ENCODE results near the gene ARL15. TPM values are rescaled to one million over a fixed set of nuclear protein-coding genes. Genes with fewer than 3 reads are reported as not detected.

Gene ARL15
- total and polyA plus RNA-seq, 9 of the 15 experiments (the other 6 are each of a cell fraction or from before 2014, with no cell fraction given), result 18.5 to 80.4 (median 57.0) TPM

DNA sequence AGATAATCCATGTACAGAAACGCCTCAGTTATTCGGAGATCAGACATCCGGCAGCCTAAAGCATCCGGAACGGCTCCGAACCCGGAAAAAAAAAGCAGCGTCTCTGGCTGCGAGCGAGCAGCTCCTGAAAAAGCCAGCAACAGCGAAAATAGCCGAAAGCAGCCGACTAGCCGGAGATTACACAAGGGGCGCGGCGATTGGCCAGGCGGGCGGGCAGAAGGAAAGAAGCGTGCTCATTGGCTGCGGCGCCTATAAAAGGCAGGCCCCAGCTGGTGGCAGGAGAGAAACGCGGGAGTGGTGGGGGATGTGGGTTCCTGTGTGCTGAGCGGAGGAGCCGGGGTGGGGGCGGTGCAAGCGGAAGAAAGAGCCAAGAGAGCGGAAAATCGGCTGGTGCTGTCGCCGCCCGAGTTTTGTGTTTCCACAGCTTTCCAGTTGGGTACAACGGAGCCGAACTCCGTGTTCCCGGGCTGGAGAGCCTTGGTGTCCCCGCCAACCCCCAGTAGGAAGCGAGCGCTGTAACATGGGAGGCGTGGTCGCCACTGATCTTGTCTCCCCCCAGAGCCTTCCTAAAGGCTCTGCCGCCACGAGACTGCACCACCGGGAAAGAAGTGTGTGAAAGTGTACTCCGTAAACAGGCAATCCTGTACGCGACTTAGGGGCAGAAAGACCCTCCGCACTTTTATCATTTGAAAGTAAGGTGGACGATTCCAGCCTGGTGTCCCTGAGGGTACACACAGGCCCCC is at the start of gene ARL15 (continued):
- peak; percentile 53 for TF ChIP-seq SAP30 (IDR thresholded peaks at IDR 0.05; ENCODE audit: borderline replicate concordance, insufficient read depth, low read depth, low read length, poor library complexity, severe bottlenecking)
- peak; percentile 82 for TF ChIP-seq ETV1 (tag; conservative IDR thresholded peaks at IDR 0.05; ENCODE audit: low read depth)
- peak; percentile 94 for TF ChIP-seq CHCHD3 (CRISPR knock-in tag; IDR thresholded peaks at IDR 0.05)
- no peak for TF ChIP-seq ZNF274 (IDR thresholded peaks at IDR 0.05; ENCODE audit: borderline replicate concordance, low read depth, low read length)
- TF ChIP-seq ESRRA (IDR thresholded peaks at IDR 0.05; ENCODE audit: borderline replicate concordance, low read depth), result no peak
- TF ChIP-seq ZNF140 (CRISPR knock-in tag; IDR thresholded peaks at IDR 0.05), result no peak
- TF ChIP-seq, protein P1, sequence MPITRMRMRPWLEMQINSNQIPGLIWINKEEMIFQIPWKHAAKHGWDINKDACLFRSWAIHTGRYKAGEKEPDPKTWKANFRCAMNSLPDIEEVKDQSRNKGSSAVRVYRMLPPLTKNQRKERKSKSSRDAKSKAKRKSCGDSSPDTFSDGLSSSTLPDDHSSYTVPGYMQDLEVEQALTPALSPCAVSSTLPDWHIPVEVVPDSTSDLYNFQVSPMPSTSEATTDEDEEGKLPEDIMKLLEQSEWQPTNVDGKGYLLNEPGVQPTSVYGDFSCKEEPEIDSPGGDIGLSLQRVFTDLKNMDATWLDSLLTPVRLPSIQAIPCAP (CRISPR knock-in tag; IDR thresholded peaks at IDR 0.05; ENCODE audit: borderline replicate concordance), result no peak
- no peak for TF ChIP-seq MEF2A (IDR thresholded peaks at IDR 0.05; ENCODE audit: control insufficient read depth, low read depth, low read length)
- TF ChIP-seq, protein P2, sequence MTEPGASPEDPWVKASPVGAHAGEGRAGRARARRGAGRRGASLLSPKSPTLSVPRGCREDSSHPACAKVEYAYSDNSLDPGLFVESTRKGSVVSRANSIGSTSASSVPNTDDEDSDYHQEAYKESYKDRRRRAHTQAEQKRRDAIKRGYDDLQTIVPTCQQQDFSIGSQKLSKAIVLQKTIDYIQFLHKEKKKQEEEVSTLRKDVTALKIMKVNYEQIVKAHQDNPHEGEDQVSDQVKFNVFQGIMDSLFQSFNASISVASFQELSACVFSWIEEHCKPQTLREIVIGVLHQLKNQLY (CRISPR knock-in tag; conservative IDR thresholded peaks at IDR 0.05), result peak in 1 of 2 experiments; percentile 91; a peak in 2 of 4 replicates
- TF ChIP-seq, protein P3, sequence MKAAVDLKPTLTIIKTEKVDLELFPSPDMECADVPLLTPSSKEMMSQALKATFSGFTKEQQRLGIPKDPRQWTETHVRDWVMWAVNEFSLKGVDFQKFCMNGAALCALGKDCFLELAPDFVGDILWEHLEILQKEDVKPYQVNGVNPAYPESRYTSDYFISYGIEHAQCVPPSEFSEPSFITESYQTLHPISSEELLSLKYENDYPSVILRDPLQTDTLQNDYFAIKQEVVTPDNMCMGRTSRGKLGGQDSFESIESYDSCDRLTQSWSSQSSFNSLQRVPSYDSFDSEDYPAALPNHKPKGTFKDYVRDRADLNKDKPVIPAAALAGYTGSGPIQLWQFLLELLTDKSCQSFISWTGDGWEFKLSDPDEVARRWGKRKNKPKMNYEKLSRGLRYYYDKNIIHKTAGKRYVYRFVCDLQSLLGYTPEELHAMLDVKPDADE (conservative IDR thresholded peaks at IDR 0.05; ENCODE audit: control insufficient read depth, low read depth, low read length), result peak; percentile 43; the same call in 1 of the 2 replicates
- TF ChIP-seq, protein P4, sequence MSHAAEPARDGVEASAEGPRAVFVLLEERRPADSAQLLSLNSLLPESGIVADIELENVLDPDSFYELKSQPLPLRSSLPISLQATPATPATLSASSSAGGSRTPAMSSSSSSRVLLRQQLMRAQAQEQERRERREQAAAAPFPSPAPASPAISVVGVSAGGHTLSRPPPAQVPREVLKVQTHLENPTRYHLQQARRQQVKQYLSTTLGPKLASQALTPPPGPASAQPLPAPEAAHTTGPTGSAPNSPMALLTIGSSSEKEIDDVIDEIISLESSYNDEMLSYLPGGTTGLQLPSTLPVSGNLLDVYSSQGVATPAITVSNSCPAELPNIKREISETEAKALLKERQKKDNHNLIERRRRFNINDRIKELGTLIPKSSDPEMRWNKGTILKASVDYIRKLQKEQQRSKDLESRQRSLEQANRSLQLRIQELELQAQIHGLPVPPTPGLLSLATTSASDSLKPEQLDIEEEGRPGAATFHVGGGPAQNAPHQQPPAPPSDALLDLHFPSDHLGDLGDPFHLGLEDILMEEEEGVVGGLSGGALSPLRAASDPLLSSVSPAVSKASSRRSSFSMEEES (CRISPR knock-in tag; IDR thresholded peaks at IDR 0.05), result peak; percentile 28; the same call in 1 of the 2 replicates
- peak; percentile 68 for TF ChIP-seq FIP1L1 (IDR thresholded peaks at IDR 0.05; ENCODE audit: low read depth, low read length, poor library complexity, severe bottlenecking)
- TF ChIP-seq ZNF764 (CRISPR knock-in tag; IDR thresholded peaks at IDR 0.05; ENCODE audit: low read depth), result no peak
- peak; percentile 78 for TF ChIP-seq NFIC (IDR thresholded peaks at IDR 0.05)
- TF ChIP-seq BHLHE40 (IDR thresholded peaks at IDR 0.05; ENCODE audit: low read length), result peak; percentile 9; the same call in 1 of the 2 replicates
- TF ChIP-seq EP300 (IDR thresholded peaks at IDR 0.05; ENCODE audit: low read length), result no peak
- TF ChIP-seq ARID2 (IDR thresholded peaks at IDR 0.05), result 0 out of 2 replicates have a peak, but pooled peaks have one; percentile 16
- TF ChIP-seq ZNF561 (CRISPR knock-in tag; conservative IDR thresholded peaks at IDR 0.05), result 0 out of 2 replicates have a peak, but pooled peaks have one; percentile 41
- TF ChIP-seq ZBTB7A (IDR thresholded peaks at IDR 0.05; ENCODE audit: borderline replicate concordance, control insufficient read depth, low read depth, low read length), result peak; percentile 52; the same call in 1 of the 2 replicates
- TF ChIP-seq ZNF311 (CRISPR knock-in tag; IDR thresholded peaks at IDR 0.05), result no peak
- TF ChIP-seq, protein P5, sequence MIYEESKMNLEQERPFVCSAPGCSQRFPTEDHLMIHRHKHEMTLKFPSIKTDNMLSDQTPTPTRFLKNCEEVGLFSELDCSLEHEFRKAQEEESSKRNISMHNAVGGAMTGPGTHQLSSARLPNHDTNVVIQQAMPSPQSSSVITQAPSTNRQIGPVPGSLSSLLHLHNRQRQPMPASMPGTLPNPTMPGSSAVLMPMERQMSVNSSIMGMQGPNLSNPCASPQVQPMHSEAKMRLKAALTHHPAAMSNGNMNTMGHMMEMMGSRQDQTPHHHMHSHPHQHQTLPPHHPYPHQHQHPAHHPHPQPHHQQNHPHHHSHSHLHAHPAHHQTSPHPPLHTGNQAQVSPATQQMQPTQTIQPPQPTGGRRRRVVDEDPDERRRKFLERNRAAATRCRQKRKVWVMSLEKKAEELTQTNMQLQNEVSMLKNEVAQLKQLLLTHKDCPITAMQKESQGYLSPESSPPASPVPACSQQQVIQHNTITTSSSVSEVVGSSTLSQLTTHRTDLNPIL (CRISPR knock-in tag; IDR thresholded peaks at IDR 0.05), result no peak

All from K562 (cell line).